Measurements from ENCODE around the gene CNTNAP2.
"Not testable (repeated sequence)": the region's sequence is repeated elsewhere in the genome, so short reads cannot be mapped to it uniquely, and the experiment has no call there.

The CNTNAP2 gene

GRCh38 chr7:148398844-148399365 is 2282.3 kb downstream of the CNTNAP2 start:
- DNase-seq (ENCODE audit: low read depth) = no peak

GRCh38 chr7:148400101-148400500 is 2283.5 kb downstream of the CNTNAP2 start:
- no peak for DNase-seq (ENCODE audit: low read depth)

- no peak for DNase-seq (ENCODE audit: low read depth)
Measured at GRCh38 chr7:148402159-148402558, 2285.6 kb downstream of the CNTNAP2 start.

GRCh38 chr7:148403466-148403993 is 2286.9 kb downstream of the CNTNAP2 start:
- no peak for DNase-seq (ENCODE audit: low read depth)

- DNase-seq (ENCODE audit: low read depth) = no peak
Measured at GRCh38 chr7:148408307-148408706, 2291.7 kb downstream of the CNTNAP2 start.

GRCh38 chr7:148410905-148411304 is 2294.3 kb downstream of the CNTNAP2 start:
- no peak for DNase-seq (ENCODE audit: low read depth)

GRCh38 chr7:148412691-148413090 is 2296.1 kb downstream of the CNTNAP2 start:
- DNase-seq (ENCODE audit: low read depth) = no peak

- no peak for DNase-seq (ENCODE audit: low read depth)
Measured at GRCh38 chr7:148419856-148420832, 2303.5 kb downstream of the CNTNAP2 start.

GRCh38 chr7:148422030-148422429 is 2305.4 kb downstream of the CNTNAP2 start:
- no peak for DNase-seq (ENCODE audit: low read depth)

GRCh38 chr7:148426393-148426792 is 2309.8 kb downstream of the CNTNAP2 start:
- DNase-seq (ENCODE audit: low read depth) = not testable (repeated sequence)

- not testable (repeated sequence) for DNase-seq (ENCODE audit: low read depth)
Measured at GRCh38 chr7:148430690-148431089, 2314.1 kb downstream of the CNTNAP2 start.

- DNase-seq (ENCODE audit: low read depth) = no peak
Measured at GRCh38 chr7:148433521-148434180, 2317.1 kb downstream of the CNTNAP2 start.

GRCh38 chr7:148434181-148434757 is 2317.7 kb downstream of the CNTNAP2 start:
- no peak for DNase-seq (ENCODE audit: low read depth)

GRCh38 chr7:148434887-148435286 is 2318.3 kb downstream of the CNTNAP2 start:
- DNase-seq (ENCODE audit: low read depth) = no peak

GRCh38 chr7:148435715-148436114 is 2319.1 kb downstream of the CNTNAP2 start:
- no peak for DNase-seq (ENCODE audit: low read depth)

- no peak for DNase-seq (ENCODE audit: low read depth)
Measured at GRCh38 chr7:148436135-148436534, 2319.5 kb downstream of the CNTNAP2 start.

- DNase-seq (ENCODE audit: low read depth) = no peak
Measured at GRCh38 chr7:148436571-148436970, 2320.0 kb downstream of the CNTNAP2 start.

GRCh38 chr7:148437043-148437442 is 2320.4 kb downstream of the CNTNAP2 start:
- no peak for DNase-seq (ENCODE audit: low read depth)

GRCh38 chr7:148442141-148442655 is 2325.6 kb downstream of the CNTNAP2 start:
- DNase-seq (ENCODE audit: low read depth) = no peak

- no peak for DNase-seq (ENCODE audit: low read depth)
Measured at GRCh38 chr7:148442933-148443332, 2326.3 kb downstream of the CNTNAP2 start.

GRCh38 chr7:148445260-148446044 is 2328.9 kb downstream of the CNTNAP2 start:
- no peak for DNase-seq (ENCODE audit: low read depth)

All from EH (cell line).